ENCODE data around the gene NABP1. TPM values are rescaled to one million over a fixed set of nuclear protein-coding genes. Genes with fewer than 3 reads are reported as not detected.

NABP1 gene
- total RNA-seq, 4 donors from 2014 or later = 11.4 to 26.6 (median 22.2) TPM

DNA sequence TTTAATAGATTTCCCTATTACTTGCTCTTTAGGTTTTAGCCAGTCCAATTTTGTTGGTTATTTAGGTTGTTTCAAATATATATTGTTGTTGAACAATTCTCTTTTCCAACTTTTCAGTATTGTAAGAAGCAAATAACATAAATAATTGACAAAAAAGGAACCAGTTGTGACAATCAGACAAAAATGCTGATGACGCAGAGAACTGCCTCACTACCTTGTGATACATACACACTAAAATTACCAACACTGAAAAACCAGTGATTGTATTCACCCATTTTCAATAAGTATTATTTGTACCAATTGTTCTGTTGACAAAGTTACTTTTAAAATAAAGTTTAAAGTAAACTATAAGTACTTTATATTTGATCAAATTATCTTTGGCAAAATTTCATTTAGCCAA lies 43.1 kb upstream of the NABP1 start:
- Histone ChIP-seq H3K4me1 (peaks cover 0 to 20% (median 9%) of the 10 kb centered on the region in 4 donors), H3K4me3 (no peak overlapping the region), H3K27ac (no peak overlapping the region), H3K27me3 (no peaks in the 10 kb centered on the region), H3K36me3 (no peaks in the 10 kb centered on the region), H3K9me3 (no peaks in the 10 kb centered on the region)
- no peak for DNase-seq (ENCODE audit: low spot score in 2 of 2)
- WGBS, 2 donors = 92% methylated on average over 1 of the region's 1 CpG
- TF ChIP-seq, protein P1, sequence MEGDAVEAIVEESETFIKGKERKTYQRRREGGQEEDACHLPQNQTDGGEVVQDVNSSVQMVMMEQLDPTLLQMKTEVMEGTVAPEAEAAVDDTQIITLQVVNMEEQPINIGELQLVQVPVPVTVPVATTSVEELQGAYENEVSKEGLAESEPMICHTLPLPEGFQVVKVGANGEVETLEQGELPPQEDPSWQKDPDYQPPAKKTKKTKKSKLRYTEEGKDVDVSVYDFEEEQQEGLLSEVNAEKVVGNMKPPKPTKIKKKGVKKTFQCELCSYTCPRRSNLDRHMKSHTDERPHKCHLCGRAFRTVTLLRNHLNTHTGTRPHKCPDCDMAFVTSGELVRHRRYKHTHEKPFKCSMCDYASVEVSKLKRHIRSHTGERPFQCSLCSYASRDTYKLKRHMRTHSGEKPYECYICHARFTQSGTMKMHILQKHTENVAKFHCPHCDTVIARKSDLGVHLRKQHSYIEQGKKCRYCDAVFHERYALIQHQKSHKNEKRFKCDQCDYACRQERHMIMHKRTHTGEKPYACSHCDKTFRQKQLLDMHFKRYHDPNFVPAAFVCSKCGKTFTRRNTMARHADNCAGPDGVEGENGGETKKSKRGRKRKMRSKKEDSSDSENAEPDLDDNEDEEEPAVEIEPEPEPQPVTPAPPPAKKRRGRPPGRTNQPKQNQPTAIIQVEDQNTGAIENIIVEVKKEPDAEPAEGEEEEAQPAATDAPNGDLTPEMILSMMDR (IDR thresholded peaks at IDR 0.05) = no peak
- TF ChIP-seq POLR2A (IDR thresholded peaks at IDR 0.05) = no peak
- no peak for TF ChIP-seq EP300 (IDR thresholded peaks at IDR 0.05)

DNA sequence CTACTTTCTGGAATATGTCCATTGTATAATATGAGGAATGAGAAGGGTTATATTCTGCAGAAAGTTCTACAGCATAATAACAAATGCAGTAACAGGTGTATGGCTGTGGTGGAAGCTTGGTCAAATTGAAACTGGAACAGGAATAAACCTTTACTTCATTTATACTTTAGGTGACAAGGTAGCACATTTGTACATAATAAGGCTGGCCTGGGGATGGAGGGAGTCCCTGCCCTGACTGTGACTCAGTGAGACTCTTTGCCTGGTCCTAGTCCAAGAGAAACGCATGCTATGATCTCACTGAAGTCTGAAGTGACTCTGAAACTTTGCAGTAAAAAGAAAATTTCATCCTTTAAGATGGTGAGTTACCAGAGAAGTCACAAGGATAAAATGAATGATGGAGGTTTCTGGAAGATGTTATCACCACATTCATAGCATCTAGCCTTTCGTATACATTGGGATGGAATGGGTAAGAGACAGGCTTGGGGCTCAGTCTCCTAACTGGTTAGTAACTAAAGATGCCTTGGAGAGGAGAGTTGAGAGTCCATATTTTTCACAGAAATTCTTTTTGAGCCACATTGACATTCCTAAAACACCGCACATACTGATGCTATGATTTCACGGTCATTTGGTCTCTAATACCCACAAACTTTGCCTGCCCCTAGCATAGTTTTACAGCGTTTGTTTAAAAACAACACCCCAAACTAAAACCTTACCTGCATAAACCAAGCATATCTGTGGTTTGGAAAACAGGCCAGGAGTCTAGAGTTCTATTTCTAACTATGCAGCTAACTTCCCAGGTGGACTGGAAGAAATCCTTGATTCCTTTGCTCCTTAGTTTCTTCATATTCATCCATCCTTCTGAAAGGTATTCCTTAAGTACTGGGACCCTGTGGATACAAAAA lies 42.4 kb upstream of the NABP1 start:
- no peaks in the 10 kb centered on the region for H3K36me3 ChIP-seq

DNA sequence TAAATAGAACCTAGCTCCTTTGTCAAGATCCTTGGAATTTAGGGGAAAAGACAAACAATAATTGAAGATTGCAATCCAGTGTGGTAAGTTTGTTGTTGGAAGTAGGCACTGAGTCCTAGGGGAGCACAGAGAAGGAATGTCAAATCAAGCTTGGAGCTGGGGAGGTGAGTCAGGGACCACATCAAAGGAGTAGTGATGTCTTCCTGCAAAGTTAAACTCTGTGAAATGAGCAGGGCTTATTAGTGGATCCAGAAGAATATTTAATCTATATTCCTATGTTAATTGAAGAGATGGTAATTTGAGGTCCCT lies 41.7 kb upstream of the NABP1 start:
- TF ChIP-seq POLR2A (IDR thresholded peaks at IDR 0.05) (no peak), EP300 (IDR thresholded peaks at IDR 0.05) (no peak)
- TF ChIP-seq, protein P1 (IDR thresholded peaks at IDR 0.05) = no peak
- Histone ChIP-seq H3K36me3 (no peaks in the 10 kb centered on the region), H3K27ac (peak overlapping the region in 1 of 4 donors; percentile 62), H3K9me3 (no peaks in the 10 kb centered on the region), H3K4me3 (no peak overlapping the region), H3K4me1 (peaks cover 0 to 20% (median 9%) of the 10 kb centered on the region in 4 donors), H3K27me3 (no peaks in the 10 kb centered on the region)
- no peak for DNase-seq (ENCODE audit: low spot score in 2 of 2)

More for the DNA sequence above, 42.4 kb upstream of the NABP1 start:
- Histone ChIP-seq H3K27me3 (no peaks in the 10 kb centered on the region), H3K9me3 (no peaks in the 10 kb centered on the region), H3K4me1 (peaks cover 0 to 20% (median 9%) of the 10 kb centered on the region in 4 donors), H3K27ac (no peak overlapping the region), H3K4me3 (no peak overlapping the region)
- DNase-seq (ENCODE audit: low spot score in 2 of 2) = no peak
- TF ChIP-seq POLR2A (IDR thresholded peaks at IDR 0.05) (no peak), EP300 (IDR thresholded peaks at IDR 0.05) (no peak)
- TF ChIP-seq, protein P1 (IDR thresholded peaks at IDR 0.05) = no peak
- 50 to 51% methylated on average over 5 of the region's 5 CpGs for WGBS, 2 donors

DNA sequence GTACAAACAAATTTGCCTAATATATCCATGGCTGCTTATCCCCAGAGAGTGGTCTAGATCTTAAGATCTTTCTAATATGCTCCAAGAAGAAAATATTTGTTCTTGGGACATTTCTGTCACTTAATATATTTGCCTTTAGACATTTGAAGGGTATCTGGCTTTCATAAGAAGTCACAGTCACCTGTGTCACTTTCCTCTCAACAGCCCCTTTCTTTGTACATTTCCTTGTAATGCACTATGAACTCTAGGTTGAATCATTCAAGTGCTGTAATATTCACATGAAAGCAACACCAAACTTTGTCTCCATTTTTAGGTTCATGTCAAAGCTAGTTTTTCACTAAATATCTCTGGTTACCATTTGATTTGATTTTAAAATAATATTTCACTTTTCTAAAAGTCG lies 41.4 kb upstream of the NABP1 start:
- H3K4me3 ChIP-seq = no peak overlapping the region
- TF ChIP-seq POLR2A (IDR thresholded peaks at IDR 0.05) (no peak), EP300 (IDR thresholded peaks at IDR 0.05) (no peak)
- TF ChIP-seq, protein P1 (IDR thresholded peaks at IDR 0.05) = no peak
- no peaks in the 10 kb centered on the region for H3K27me3 ChIP-seq
- H3K36me3 ChIP-seq = no peaks in the 10 kb centered on the region
- no peaks in the 10 kb centered on the region for H3K9me3 ChIP-seq
- WGBS, 2 donors = 88 to 90% methylated on average over 1 of the region's 1 CpG
- H3K27ac ChIP-seq = peak overlapping the region in 1 of 4 donors; percentile 62
- peaks cover 0 to 20% (median 9%) of the 10 kb centered on the region in 4 donors for H3K4me1 ChIP-seq
- DNase-seq (ENCODE audit: low spot score in 2 of 2) = no peak

Measured in tibial nerve (tissue), 4 donors.